ENCODE data around the gene NCDN.

The NCDN gene

DNA sequence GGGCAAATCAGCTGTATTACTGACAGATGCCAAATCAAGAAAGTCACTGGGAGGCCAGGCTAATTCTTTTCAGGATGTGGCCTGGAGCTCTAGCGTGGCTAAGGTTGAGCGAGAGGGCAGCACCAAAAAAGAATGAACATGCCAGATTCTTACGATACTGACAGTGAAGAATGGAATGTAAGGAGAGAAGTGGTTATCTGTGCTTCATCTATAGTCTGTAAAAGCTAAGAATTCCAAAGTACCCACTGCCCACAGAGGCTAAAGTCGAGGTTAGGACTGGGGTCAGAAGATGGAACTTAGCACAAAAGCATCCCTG lies 48.2 kb downstream of the NCDN start:
- DNase-seq = peak; percentile 63
- H2AK5ac ChIP-seq (ENCODE audit: low read length) = no peak overlapping the region
- H3K9ac ChIP-seq (ENCODE audit: low read length) = no peak overlapping the region
- H3K4me1 ChIP-seq (ENCODE audit: control insufficient read depth, low read depth, low read length) = no peaks in the 10 kb centered on the region
- peaks cover 4% of the 10 kb centered on the region for H3K36me3 ChIP-seq (ENCODE audit: control insufficient read depth, insufficient read depth, low read length)
- whole genome bisulfite sequencing (ENCODE audit: extremely low coverage, insufficient coverage, low lambda C conversion rate) = no CpG with 5 or more reads among the region's 4 CpGs
- no peak overlapping the region for H3K4me3 ChIP-seq (ENCODE audit: low read length)
- no peak overlapping the region for H3K27ac ChIP-seq (ENCODE audit: low read depth, low read length)
- peaks cover 5% of the 10 kb centered on the region for H3K79me1 ChIP-seq (ENCODE audit: low read length)
- no peak overlapping the region for H3K56ac ChIP-seq (ENCODE audit: low read length)
- H3K79me2 ChIP-seq (ENCODE audit: control insufficient read depth, insufficient read depth, low read length) = peaks cover 3% of the 10 kb centered on the region
- no peak overlapping the region for H3K4me2 ChIP-seq (ENCODE audit: low read length)
- H2BK15ac ChIP-seq (replicated peaks; ENCODE audit: low read depth) = no peak overlapping the region
- no peak overlapping the region for H2BK5ac ChIP-seq (ENCODE audit: low read length)
- no peak overlapping the region for H3K18ac ChIP-seq (ENCODE audit: low read length)
- no peak overlapping the region for H2BK120ac ChIP-seq (ENCODE audit: low read depth, low read length)
- no peaks in the 10 kb centered on the region for H3K27me3 ChIP-seq (ENCODE audit: insufficient read depth, low read length, poor library complexity)
- H4K5ac ChIP-seq (ENCODE audit: low read length) = no peak overlapping the region
- H3K23ac ChIP-seq (ENCODE audit: low read length) = no peak overlapping the region
- no peak overlapping the region for H4K8ac ChIP-seq (ENCODE audit: low read depth, low read length)
- no peak overlapping the region for H3K4ac ChIP-seq (ENCODE audit: low read depth, low read length)

DNA sequence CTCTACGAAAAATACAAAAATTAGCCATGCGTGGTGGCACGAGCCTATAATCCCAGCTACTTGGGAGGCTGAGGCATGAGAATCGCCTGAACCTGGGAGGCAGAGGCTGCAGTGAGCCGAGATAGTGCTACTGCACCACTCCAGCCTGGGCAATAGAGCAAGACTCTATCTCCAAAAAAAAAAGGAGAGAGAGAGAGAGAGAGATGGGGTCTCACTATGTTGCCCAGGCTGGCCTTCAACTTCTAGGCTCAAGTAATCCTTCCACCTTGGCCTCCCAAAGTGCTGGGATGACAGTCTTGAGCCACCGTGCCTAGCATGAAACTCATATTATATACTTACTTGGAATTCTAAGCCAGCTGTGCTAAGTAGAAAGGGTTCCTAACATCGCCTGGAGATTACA lies 54.1 kb downstream of the NCDN start:
- H3K56ac ChIP-seq (ENCODE audit: low read length) = no peak overlapping the region
- no peak overlapping the region for H4K5ac ChIP-seq (ENCODE audit: low read length)
- H3K4me1 ChIP-seq (ENCODE audit: control insufficient read depth, low read depth, low read length) = no peaks in the 10 kb centered on the region
- no peak overlapping the region for H2BK120ac ChIP-seq (ENCODE audit: low read depth, low read length)
- no peak overlapping the region for H3K9ac ChIP-seq (ENCODE audit: low read length)
- no peak overlapping the region for H3K4me3 ChIP-seq (ENCODE audit: low read length)
- H3K79me2 ChIP-seq (ENCODE audit: control insufficient read depth, insufficient read depth, low read length) = peaks cover 2% of the 10 kb centered on the region
- H2BK15ac ChIP-seq (replicated peaks; ENCODE audit: low read depth) = no peak overlapping the region
- H3K27me3 ChIP-seq (ENCODE audit: insufficient read depth, low read length, poor library complexity) = no peaks in the 10 kb centered on the region
- H4K8ac ChIP-seq (ENCODE audit: low read depth, low read length) = no peak overlapping the region
- DNase-seq = no peak
- no peak overlapping the region for H2BK5ac ChIP-seq (ENCODE audit: low read length)
- no peak overlapping the region for H3K4me2 ChIP-seq (ENCODE audit: low read length)
- H3K18ac ChIP-seq (ENCODE audit: low read length) = no peak overlapping the region
- peaks cover 2% of the 10 kb centered on the region for H3K36me3 ChIP-seq (ENCODE audit: control insufficient read depth, insufficient read depth, low read length)
- peaks cover 4% of the 10 kb centered on the region for H3K79me1 ChIP-seq (ENCODE audit: low read length)
- no CpG with 5 or more reads among the region's 7 CpGs for WGBS (ENCODE audit: extremely low coverage, insufficient coverage, low lambda C conversion rate)
- H3K23ac ChIP-seq (ENCODE audit: low read length) = no peak overlapping the region
- H2AK5ac ChIP-seq (ENCODE audit: low read length) = no peak overlapping the region
- no peak overlapping the region for H3K4ac ChIP-seq (ENCODE audit: low read depth, low read length)
- no peak overlapping the region for H3K27ac ChIP-seq (ENCODE audit: low read depth, low read length)

DNA sequence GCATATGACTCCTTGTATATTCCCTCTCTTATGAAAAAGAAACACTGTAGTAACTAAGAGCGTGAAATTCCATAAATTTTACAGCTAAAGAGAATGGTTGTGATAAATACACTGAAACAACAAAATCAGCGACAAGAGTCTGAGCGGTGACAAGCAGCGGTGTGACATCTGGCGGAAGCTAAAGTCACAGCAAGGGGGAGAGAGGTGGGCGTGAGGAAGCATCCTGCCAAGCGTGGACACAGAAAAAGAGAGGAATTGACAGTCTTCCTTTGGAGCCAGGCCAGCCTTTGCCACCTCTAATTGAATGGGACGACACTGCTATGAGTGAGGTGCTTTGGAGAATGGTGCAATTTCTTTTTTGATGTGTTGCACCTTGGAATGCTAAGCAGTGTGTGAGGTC lies 57.8 kb downstream of the NCDN start:
- no peak overlapping the region for H2AK5ac ChIP-seq (ENCODE audit: low read length)
- no peak overlapping the region for H3K56ac ChIP-seq (ENCODE audit: low read length)
- no peak overlapping the region for H2BK5ac ChIP-seq (ENCODE audit: low read length)
- H3K27me3 ChIP-seq (ENCODE audit: insufficient read depth, low read length, poor library complexity) = no peaks in the 10 kb centered on the region
- H3K79me2 ChIP-seq (ENCODE audit: control insufficient read depth, insufficient read depth, low read length) = peaks cover 3% of the 10 kb centered on the region
- H4K8ac ChIP-seq (ENCODE audit: low read depth, low read length) = no peak overlapping the region
- no peak overlapping the region for H3K4me3 ChIP-seq (ENCODE audit: low read length)
- no CpG with 5 or more reads among the region's 8 CpGs for WGBS (ENCODE audit: extremely low coverage, insufficient coverage, low lambda C conversion rate)
- no peak overlapping the region for H2BK120ac ChIP-seq (ENCODE audit: low read depth, low read length)
- no peak overlapping the region for H3K27ac ChIP-seq (ENCODE audit: low read depth, low read length)
- peaks cover 12% of the 10 kb centered on the region for H3K79me1 ChIP-seq (ENCODE audit: low read length)
- no peaks in the 10 kb centered on the region for H3K36me3 ChIP-seq (ENCODE audit: control insufficient read depth, insufficient read depth, low read length)
- H3K4me1 ChIP-seq (ENCODE audit: control insufficient read depth, low read depth, low read length) = no peaks in the 10 kb centered on the region
- H3K23ac ChIP-seq (ENCODE audit: low read length) = no peak overlapping the region
- no peak overlapping the region for H2BK15ac ChIP-seq (replicated peaks; ENCODE audit: low read depth)
- no peak overlapping the region for H4K5ac ChIP-seq (ENCODE audit: low read length)
- H3K9ac ChIP-seq (ENCODE audit: low read length) = no peak overlapping the region
- no peak overlapping the region for H3K4ac ChIP-seq (ENCODE audit: low read depth, low read length)
- peak; percentile 52 for DNase-seq
- H3K4me2 ChIP-seq (ENCODE audit: low read length) = no peak overlapping the region
- no peak overlapping the region for H3K18ac ChIP-seq (ENCODE audit: low read length)

Measured in mesendoderm (in vitro differentiated cells).